Neural cell (in vitro differentiated cells): ENCODE results near the gene PIP5K1B. TPM values are rescaled to one million over a fixed set of nuclear protein-coding genes. Genes with fewer than 3 reads are reported as not detected.

Source experiments
- H2AFZ ChIP-seq: fragments of 200-600, 300-800 bp; sonication (generic), shearing (Covaris generic); 2 replicates; pipeline ENCODE4 v1.6.0; 2014; ENCODE audit warnings: low read depth, mild to moderate bottlenecking, antibody characterized with exemption, low read length, moderate library complexity
- H3F3A ChIP-seq: fragments of 200-600 bp; shearing (Covaris generic); 2 replicates; pipeline ENCODE4 v1.6.1; 2016; ENCODE audit warnings: mild to moderate bottlenecking, moderate library complexity, mixed read lengths, antibody characterized with exemption, low read length; ENCODE audit not compliant: insufficient read depth, poor library complexity, severe bottlenecking
- H3K27ac ChIP-seq: fragments of 200-600, 300-800 bp; sonication (generic), shearing (Covaris generic); 2 replicates; pipeline ENCODE4 v1.5.1; 2014; ENCODE audit warnings: mild to moderate bottlenecking, low read length, moderate library complexity
- H3K27me3 ChIP-seq: fragments of 300-800, 200-600 bp; sonication (generic), shearing (Covaris generic); 2 replicates; pipeline ENCODE4 v1.6.0; 2014; ENCODE audit warnings: mild to moderate bottlenecking, low read depth, low read length, moderate library complexity; ENCODE audit not compliant: insufficient read depth
- H3K36me3 ChIP-seq: fragments of 300-800, 200-600 bp; sonication (generic), shearing (Covaris generic); 2 replicates; pipeline ENCODE4 v1.5.1; 2014; ENCODE audit warnings: mild to moderate bottlenecking, antibody characterized with exemption, low read length, moderate library complexity; ENCODE audit not compliant: insufficient read depth
- H3K4me2 ChIP-seq: fragments of 300-800, 200-600 bp; sonication (generic), shearing (Covaris generic); 2 replicates; pipeline ENCODE4 v1.6.0; 2014; ENCODE audit warnings: mild to moderate bottlenecking, low read length
- H3K4me3 ChIP-seq: fragments of 300-800, 200-600 bp; sonication (generic), shearing (Covaris generic); 2 replicates; pipeline ENCODE4 v1.5.1; 2014; ENCODE audit warnings: mild to moderate bottlenecking, low read length, moderate library complexity
- H3K79me2 ChIP-seq: fragments of 200-600 bp; shearing (Covaris generic); replicated peaks from 2 replicates; pipeline ENCODE4 v1.6.0; 2014; ENCODE audit warnings: mild to moderate bottlenecking, low read length, moderate library complexity; ENCODE audit not compliant: insufficient read depth
- H3K9ac ChIP-seq: fragments of 300-800, 200-600 bp; sonication (generic), shearing (Covaris generic); 2 replicates; pipeline ENCODE4 v1.6.1; 2016; ENCODE audit warnings: mild to moderate bottlenecking, low read length, mixed read lengths
- H3K9me2 ChIP-seq: fragments of 200-600 bp; shearing (Covaris generic); 2 replicates; pipeline ENCODE4 v1.6.1; 2016; ENCODE audit warnings: mild to moderate bottlenecking, low read length, mixed read lengths; ENCODE audit not compliant: insufficient read depth
- H3K9me3 ChIP-seq: fragments of 200-600, 300-800 bp; sonication (generic), shearing (Covaris generic); 2 replicates; pipeline ENCODE4 v1.6.1; 2016; ENCODE audit warnings: mild to moderate bottlenecking, mixed run types, low read length, moderate library complexity, mixed read lengths
- H4K20me1 ChIP-seq: fragments of 200-600 bp; shearing (Covaris generic); 2 replicates; pipeline ENCODE4 v1.6.1; 2016; ENCODE audit warnings: mild to moderate bottlenecking, mixed run types; ENCODE audit not compliant: insufficient read depth
- CTCF ChIP-seq: fragments of 450-650 bp; IDR thresholded peaks from 2 replicates; pipeline ENCODE4 v1.5.1; 2014; ENCODE audit warnings: antibody characterized with exemption, mild to moderate bottlenecking, moderate library complexity; ENCODE audit not compliant: poor library complexity, severe bottlenecking
- EP300 ChIP-seq: fragments of 450-650 bp; conservative IDR thresholded peaks from 2 replicates; pipeline ENCODE4 v1.6.1; 2014; ENCODE audit warnings: antibody characterized with exemption, mild to moderate bottlenecking, moderate library complexity; ENCODE audit not compliant: poor library complexity, severe bottlenecking
- EZH2 ChIP-seq: fragments of 200-600, 300-800 bp; shearing (Covaris generic), sonication (generic); IDR thresholded peaks from 2 replicates; pipeline ENCODE4 v1.6.1; 2014; ENCODE audit warnings: antibody characterized with exemption, low read length, borderline replicate concordance, mild to moderate bottlenecking; ENCODE audit not compliant: insufficient read depth, poor library complexity, severe bottlenecking
- MXI1 ChIP-seq: fragments of 450-650 bp; conservative IDR thresholded peaks from 2 replicates; pipeline ENCODE4 v1.6.1; 2014; ENCODE audit warnings: antibody characterized with exemption, mild to moderate bottlenecking; ENCODE audit not compliant: poor library complexity, severe bottlenecking
- POLR2AphosphoS5 ChIP-seq: IDR thresholded peaks from 2 replicates; pipeline ENCODE4 v1.6.1; 2012
- RAD21 ChIP-seq: fragments of 450-650 bp; conservative IDR thresholded peaks from 2 replicates; pipeline ENCODE4 v1.6.1; 2014; ENCODE audit warnings: antibody characterized with exemption, mild to moderate bottlenecking, moderate library complexity
- REST ChIP-seq: IDR thresholded peaks from 2 replicates; pipeline ENCODE4 v1.6.1; 2012; ENCODE audit warnings: borderline replicate concordance
- SMC3 ChIP-seq: fragments of 450-650 bp; conservative IDR thresholded peaks from 2 replicates; pipeline ENCODE4 v1.6.1; 2014; ENCODE audit warnings: antibody characterized with exemption, mild to moderate bottlenecking, moderate library complexity; ENCODE audit not compliant: poor library complexity
- TAF1 ChIP-seq: IDR thresholded peaks from 2 replicates; pipeline ENCODE4 v1.6.1; 2012; ENCODE audit warnings: low read depth
- polyA plus RNA-seq: library from polyadenylated mRNA; depleted of rRNA; stranded (reverse); fragments of >200 nt; gene quantifications from 2 replicates; pipeline ENCODE4 v1.2.3, GENCODE V29; 2014

PIP5K1B gene
- polyA plus RNA-seq, 1 donor from 2014 or later: 1.5 TPM

- TF ChIP-seq RAD21: no peak
- no peak for TF ChIP-seq MXI1
- TF ChIP-seq EZH2: no peak
- no peak for TF ChIP-seq EP300
- no peak for TF ChIP-seq TAF1
- TF ChIP-seq POLR2AphosphoS5: no peak
- no peak for TF ChIP-seq SMC3
- TF ChIP-seq REST: no peak
- TF ChIP-seq CTCF: no peak
- H3F3A ChIP-seq: no peaks in the 10 kb centered on the region
- no peak overlapping the region for H3K4me2 ChIP-seq
- H3K4me3 ChIP-seq: no peak overlapping the region
- H2AFZ ChIP-seq: no peak overlapping the region
- no peaks in the 10 kb centered on the region for H3K27me3 ChIP-seq
- H3K79me2 ChIP-seq: no peaks in the 10 kb centered on the region
- no peaks in the 10 kb centered on the region for H3K9me2 ChIP-seq
- H3K9ac ChIP-seq: no peak overlapping the region
- no peaks in the 10 kb centered on the region for H3K9me3 ChIP-seq
- H4K20me1 ChIP-seq: no peaks in the 10 kb centered on the region
- no peaks in the 10 kb centered on the region for H3K36me3 ChIP-seq
- H3K27ac ChIP-seq: no peak overlapping the region
Measured at GRCh38 chr9:68762570-68762969, 57.5 kb downstream of the PIP5K1B start.

GRCh38 chr9:68763104-68763503 is 58.1 kb downstream of the PIP5K1B start:
- Histone ChIP-seq H3K79me2 (no peaks in the 10 kb centered on the region), H2AFZ (no peak overlapping the region), H3K9ac (no peak overlapping the region), H3K36me3 (no peaks in the 10 kb centered on the region), H3K9me2 (no peaks in the 10 kb centered on the region), H3K27ac (no peak overlapping the region), H3K27me3 (no peaks in the 10 kb centered on the region), H4K20me1 (no peaks in the 10 kb centered on the region), H3K9me3 (no peaks in the 10 kb centered on the region), H3K4me3 (no peak overlapping the region), H3F3A (no peaks in the 10 kb centered on the region), H3K4me2 (no peak overlapping the region)
- TF ChIP-seq CTCF: no peak
- TF ChIP-seq EZH2: no peak
